HG03354 (cell line): ENCODE results near the gene ASIC2.

ENCODE experiments used
- ATAC-seq: cut with Tn5 transposase; IDR thresholded peaks from one replicate; pipeline ENCODE4 v1.9.1; 2021; ENCODE audit warnings: mild to moderate bottlenecking; ENCODE audit not compliant: unreplicated experiment, poor library complexity, severe bottlenecking

Gene ASIC2

GRCh38 chr17:33218698-33219601 is 74.1 kb downstream of the ASIC2 start:
- no peak for ATAC-seq

GRCh38 chr17:33217891-33218290 is 75.2 kb downstream of the ASIC2 start:
- ATAC-seq, result no peak

- no peak for ATAC-seq
Measured at GRCh38 chr17:33214996-33215395, 78.1 kb downstream of the ASIC2 start.

- no peak for ATAC-seq
Measured at GRCh38 chr17:33210285-33210684, 82.8 kb downstream of the ASIC2 start.

- no peak for ATAC-seq
Measured at GRCh38 chr17:33209671-33210070, 83.4 kb downstream of the ASIC2 start.

GRCh38 chr17:33207231-33207630 is 85.9 kb downstream of the ASIC2 start:
- no peak for ATAC-seq

GRCh38 chr17:33205552-33205951 is 87.5 kb downstream of the ASIC2 start:
- no peak for ATAC-seq

- no peak for ATAC-seq
Measured at GRCh38 chr17:33204701-33205100, 88.4 kb downstream of the ASIC2 start.

GRCh38 chr17:33204156-33204555 is 88.9 kb downstream of the ASIC2 start:
- no peak for ATAC-seq

GRCh38 chr17:33202796-33203495 is 90.1 kb downstream of the ASIC2 start:
- ATAC-seq, result no peak

GRCh38 chr17:33202021-33202420 is 91.1 kb downstream of the ASIC2 start:
- ATAC-seq, result no peak

- ATAC-seq, result no peak
Measured at GRCh38 chr17:33201283-33201682, 91.8 kb downstream of the ASIC2 start.

- ATAC-seq, result no peak
Measured at GRCh38 chr17:33200587-33200986, 92.5 kb downstream of the ASIC2 start.

GRCh38 chr17:33199571-33200510 is 93.3 kb downstream of the ASIC2 start:
- ATAC-seq, result no peak

- ATAC-seq, result no peak
Measured at GRCh38 chr17:33198954-33199353, 94.1 kb downstream of the ASIC2 start.

GRCh38 chr17:33197342-33197741 is 95.8 kb downstream of the ASIC2 start:
- ATAC-seq, result no peak

- ATAC-seq, result no peak
Measured at GRCh38 chr17:33196883-33197282, 96.2 kb downstream of the ASIC2 start.

GRCh38 chr17:33192951-33193911 is 99.9 kb downstream of the ASIC2 start:
- ATAC-seq, result no peak

- ATAC-seq, result no peak
Measured at GRCh38 chr17:33183487-33184026, 109.5 kb downstream of the ASIC2 start.
